A549 (cell line): ENCODE measurements around the gene KCNV2.

Experiments
- CHD4 ChIP-seq: fragments of 200-600 bp; sonication (generic); IDR thresholded peaks from 2 replicates; pipeline ENCODE4 v1.6.1; 2016; ENCODE audit warnings: antibody characterized with exemption, mild to moderate bottlenecking, borderline replicate concordance
- EP300 ChIP-seq, 2 experiments: fragments of >200 bp; sonication (Bioruptor Twin); formaldehyde crosslinking; IDR thresholded peaks; 2 replicates in 1 of 2; 3 replicates in 1 of 2; pipeline ENCODE4 v1.6.1; 2016 to 2017
- HOXA7 ChIP-seq: fragments of 250-450 bp; sonication (Bioruptor Pico); IDR thresholded peaks from 2 replicates; pipeline ENCODE4 v1.5.0; 2020; ENCODE audit warnings: mild to moderate bottlenecking, moderate library complexity
- JUNB ChIP-seq: fragments of >200 bp; sonication (Bioruptor Twin); formaldehyde crosslinking; IDR thresholded peaks from 2 replicates; pipeline ENCODE4 v1.6.1; 2016
- KDM5A ChIP-seq: fragments of 200-600 bp; sonication (generic); IDR thresholded peaks from 2 replicates; pipeline ENCODE4 v1.6.1; 2016; ENCODE audit warnings: antibody characterized with exemption, mild to moderate bottlenecking
- RAD21 ChIP-seq, 2 experiments: fragments of >200 bp in 1 of 2; sonication (Bioruptor Twin) in 1 of 2; formaldehyde crosslinking in 1 of 2; IDR thresholded peaks in 1 of 2; conservative IDR thresholded peaks in 1 of 2; 2 replicates in 1 of 2; 3 replicates in 1 of 2; pipeline ENCODE4 v1.6.1; 2012 to 2018; ENCODE audit warnings: inconsistent platforms in 1 of 2
- RFX5 ChIP-seq: fragments of 450-650 bp; IDR thresholded peaks from 2 replicates; pipeline ENCODE4 v1.7.1; 2014; ENCODE audit warnings: antibody characterized with exemption, mild to moderate bottlenecking, moderate library complexity
- RNF2 ChIP-seq: fragments of 200-600 bp; sonication (generic); IDR thresholded peaks from 2 replicates; pipeline ENCODE4 v1.6.1; 2016; ENCODE audit warnings: low read depth, mild to moderate bottlenecking, antibody characterized with exemption, moderate library complexity, borderline replicate concordance
- SMC3 ChIP-seq: fragments of >200 bp; sonication (Bioruptor Twin); formaldehyde crosslinking; IDR thresholded peaks from 3 replicates; pipeline ENCODE4 v1.6.1; 2018; ENCODE audit warnings: inconsistent platforms
- TF ChIP-seq, protein P1 (sequence below): fragments of >200 bp; sonication (Bioruptor Twin); formaldehyde crosslinking; IDR thresholded peaks from 3 replicates; pipeline ENCODE4 v1.5.1; 2016
- TF ChIP-seq, protein P2 (sequence below): IDR thresholded peaks from 2 replicates; pipeline ENCODE4 v1.6.1; 2012
- TF ChIP-seq, protein P3 (sequence below): IDR thresholded peaks from 2 replicates; pipeline ENCODE4 v1.6.1; 2012

DNA sequence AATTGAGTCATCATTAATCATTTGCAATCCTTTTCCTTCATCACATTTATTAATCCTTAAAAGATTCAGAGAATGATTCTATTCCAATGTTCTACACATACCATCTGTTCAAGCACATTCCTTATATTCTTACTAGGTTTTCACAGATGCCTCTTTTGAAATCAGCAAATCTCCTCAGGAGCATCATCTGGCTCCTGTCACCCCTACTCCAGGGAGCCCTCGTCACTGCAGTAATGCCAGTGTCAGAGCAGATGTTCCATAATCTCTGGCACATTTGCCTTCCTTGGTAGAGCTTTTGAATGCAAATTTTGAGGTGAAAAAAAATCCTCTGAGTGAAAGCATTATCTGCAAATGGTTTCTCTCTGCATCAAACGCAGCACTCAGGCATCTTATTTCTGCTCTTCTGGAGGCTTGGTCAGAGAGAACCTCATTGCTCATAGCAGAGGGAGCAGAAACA, 7.6 kb upstream of the KCNV2 start:
- TF ChIP-seq, protein P1, sequence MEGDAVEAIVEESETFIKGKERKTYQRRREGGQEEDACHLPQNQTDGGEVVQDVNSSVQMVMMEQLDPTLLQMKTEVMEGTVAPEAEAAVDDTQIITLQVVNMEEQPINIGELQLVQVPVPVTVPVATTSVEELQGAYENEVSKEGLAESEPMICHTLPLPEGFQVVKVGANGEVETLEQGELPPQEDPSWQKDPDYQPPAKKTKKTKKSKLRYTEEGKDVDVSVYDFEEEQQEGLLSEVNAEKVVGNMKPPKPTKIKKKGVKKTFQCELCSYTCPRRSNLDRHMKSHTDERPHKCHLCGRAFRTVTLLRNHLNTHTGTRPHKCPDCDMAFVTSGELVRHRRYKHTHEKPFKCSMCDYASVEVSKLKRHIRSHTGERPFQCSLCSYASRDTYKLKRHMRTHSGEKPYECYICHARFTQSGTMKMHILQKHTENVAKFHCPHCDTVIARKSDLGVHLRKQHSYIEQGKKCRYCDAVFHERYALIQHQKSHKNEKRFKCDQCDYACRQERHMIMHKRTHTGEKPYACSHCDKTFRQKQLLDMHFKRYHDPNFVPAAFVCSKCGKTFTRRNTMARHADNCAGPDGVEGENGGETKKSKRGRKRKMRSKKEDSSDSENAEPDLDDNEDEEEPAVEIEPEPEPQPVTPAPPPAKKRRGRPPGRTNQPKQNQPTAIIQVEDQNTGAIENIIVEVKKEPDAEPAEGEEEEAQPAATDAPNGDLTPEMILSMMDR = no peak
- TF ChIP-seq RAD21 (conservative IDR thresholded peaks at IDR 0.05 in 1 of 2, IDR thresholded peaks at IDR 0.05 in 1 of 2) (no peak), JUNB (no peak), CHD4 (no peak), SMC3 (no peak), KDM5A (no peak), RFX5 (no peak), HOXA7 (no peak), EP300 (IDR thresholded peaks at IDR 0.05) (no peak), RNF2 (no peak)
- TF ChIP-seq, protein P2, sequence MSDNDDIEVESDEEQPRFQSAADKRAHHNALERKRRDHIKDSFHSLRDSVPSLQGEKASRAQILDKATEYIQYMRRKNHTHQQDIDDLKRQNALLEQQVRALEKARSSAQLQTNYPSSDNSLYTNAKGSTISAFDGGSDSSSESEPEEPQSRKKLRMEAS = no peak
- TF ChIP-seq, protein P3, sequence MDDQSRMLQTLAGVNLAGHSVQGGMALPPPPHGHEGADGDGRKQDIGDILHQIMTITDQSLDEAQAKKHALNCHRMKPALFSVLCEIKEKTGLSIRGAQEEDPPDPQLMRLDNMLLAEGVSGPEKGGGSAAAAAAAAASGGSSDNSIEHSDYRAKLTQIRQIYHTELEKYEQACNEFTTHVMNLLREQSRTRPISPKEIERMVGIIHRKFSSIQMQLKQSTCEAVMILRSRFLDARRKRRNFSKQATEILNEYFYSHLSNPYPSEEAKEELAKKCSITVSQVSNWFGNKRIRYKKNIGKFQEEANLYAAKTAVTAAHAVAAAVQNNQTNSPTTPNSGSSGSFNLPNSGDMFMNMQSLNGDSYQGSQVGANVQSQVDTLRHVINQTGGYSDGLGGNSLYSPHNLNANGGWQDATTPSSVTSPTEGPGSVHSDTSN = no peak
